HG03354 (cell line): ENCODE data around the gene ATAD3A.
"Not testable (repeated sequence)": the region's sequence is repeated elsewhere in the genome, so short reads cannot be mapped to it uniquely, and the experiment has no call there.

Experiments used
- ATAC-seq: cut with Tn5 transposase; IDR thresholded peaks from one replicate; pipeline ENCODE4 v1.9.1; 2021; ENCODE audit warnings: mild to moderate bottlenecking; ENCODE audit not compliant: unreplicated experiment, poor library complexity, severe bottlenecking

Gene ATAD3A

DNA sequence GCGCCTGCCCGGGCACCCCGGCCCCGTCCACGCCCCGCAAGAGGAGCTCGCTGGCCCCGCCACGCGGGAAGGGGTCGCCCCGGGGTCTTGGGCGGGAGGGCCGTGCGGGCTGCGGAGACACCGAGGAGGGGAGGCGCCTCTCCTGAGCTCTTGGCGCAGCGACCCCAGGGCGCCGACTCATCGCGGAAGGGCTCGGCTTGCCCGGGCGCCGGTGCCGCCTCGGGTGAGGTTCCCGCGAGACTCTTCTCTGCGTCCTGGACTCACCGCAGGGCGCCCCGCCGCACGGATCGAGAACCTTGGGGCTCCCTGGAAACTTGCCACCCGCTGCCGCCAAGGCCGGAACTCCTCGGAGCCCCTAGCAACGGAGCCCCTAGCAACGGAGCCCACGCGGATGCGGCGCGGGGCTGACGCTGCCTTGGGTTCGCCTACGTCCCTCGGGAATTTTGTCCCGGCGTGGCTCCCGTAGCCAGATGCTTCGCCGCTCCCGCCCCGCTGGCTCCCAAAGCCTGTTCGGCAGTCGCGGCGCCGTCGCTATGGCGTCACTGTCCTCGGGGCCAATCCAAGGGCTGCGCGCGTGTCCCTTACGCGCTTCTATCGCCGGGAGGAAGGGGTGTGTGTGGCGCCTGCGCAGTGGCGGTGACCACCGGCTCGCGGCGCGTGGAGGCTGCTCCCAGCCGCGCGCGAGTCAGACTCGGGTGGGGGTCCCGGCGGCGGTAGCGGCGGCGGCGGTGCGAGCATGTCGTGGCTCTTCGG, at the start of gene ATAD3A:
Gene ATAD3A, plus strand, starts transcription at position 630 of the 753 bp plus-strand sequence. Its CDS starts 107 bp downstream, at position 737.
- ATAC-seq, result peak; percentile 87

DNA sequence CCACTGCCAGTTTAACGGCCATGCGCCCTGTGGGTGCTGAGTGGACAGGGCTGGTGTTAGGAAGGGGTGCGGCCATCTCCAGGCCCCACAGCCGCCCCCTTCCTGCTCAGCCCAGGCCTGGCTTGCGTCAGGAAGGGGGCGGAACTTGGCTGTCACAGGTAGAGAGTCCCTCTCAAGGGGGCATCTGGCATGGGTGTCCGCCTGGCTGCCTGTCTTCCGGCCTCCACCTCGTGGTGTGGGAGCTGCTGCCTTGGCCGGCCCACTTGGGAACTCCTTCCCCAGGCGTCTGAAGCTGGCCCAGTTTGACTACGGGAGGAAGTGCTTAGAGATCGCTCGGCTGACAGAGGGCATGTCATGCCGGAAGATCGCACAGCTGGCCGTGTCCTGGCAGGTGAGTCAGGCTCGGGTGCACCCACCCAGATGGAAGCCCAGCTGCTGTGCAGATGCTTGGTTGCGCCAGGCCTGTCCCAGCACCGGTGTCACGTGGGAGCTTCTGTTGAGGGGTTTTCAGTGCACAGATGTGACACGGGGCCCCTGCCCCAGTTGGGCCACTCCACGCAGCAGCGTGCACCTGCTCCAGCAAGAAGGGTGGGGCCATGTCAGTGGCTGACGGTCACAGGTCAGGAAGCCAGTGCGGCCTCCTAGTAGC, 49.5 kb upstream of the ATAD3A start:
- ATAC-seq, result no peak

DNA sequence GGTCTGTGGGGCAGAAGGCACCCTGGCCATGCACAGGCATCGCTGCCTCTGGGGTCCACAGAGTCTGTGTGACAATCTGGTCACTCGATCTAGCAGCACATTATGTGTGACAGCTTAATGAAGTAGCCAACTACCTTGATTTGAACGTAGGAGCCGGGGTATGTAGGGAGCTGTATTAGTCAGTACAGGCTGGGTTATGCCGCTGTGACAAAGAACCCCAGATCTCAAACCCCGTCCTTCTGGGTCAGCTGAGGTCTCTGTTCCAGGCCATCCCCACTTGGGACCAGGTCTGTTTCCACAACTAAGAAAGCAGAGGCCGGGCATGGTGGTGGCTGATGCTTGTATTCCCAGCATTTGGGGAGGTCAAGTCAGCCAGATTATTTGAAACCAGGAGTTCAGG, 48.6 kb upstream of the ATAD3A start:
- no peak for ATAC-seq

DNA sequence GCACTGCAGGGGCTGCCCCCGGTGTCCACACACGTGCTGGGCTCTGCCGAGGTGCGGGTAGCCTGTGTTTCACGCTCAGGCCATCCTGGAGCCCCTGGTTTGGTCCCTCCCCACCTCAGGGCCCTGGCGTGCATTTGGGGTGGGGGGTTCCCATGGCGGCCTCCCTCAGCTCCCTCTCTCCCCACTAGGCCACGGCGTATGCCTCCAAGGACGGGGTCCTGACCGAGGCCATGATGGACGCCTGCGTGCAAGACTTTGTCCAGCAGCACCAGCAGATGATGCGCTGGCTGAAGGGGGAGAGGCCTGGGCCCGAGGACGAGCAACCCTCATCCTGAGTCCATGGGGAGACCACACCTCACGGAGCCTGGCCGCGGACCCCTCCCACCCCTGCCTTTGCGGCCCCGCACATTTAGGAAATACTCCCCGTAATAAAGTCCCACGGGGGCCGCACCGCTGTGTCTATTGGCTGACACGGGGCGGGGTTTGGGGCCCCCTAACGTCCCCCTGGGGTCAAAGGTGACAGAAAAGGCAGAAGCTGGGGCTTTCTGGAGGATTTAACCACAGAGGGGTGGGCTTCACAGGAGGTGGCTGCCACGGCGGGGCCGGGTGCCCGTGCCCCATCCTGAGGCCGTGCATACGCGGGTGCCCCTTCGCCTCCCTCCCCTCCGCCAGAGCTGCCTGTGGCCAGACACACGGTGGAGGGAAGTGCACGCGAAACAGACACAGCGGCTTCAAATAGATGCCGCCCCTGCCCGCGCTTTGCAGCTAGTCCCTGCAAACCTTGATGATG, 43.6 kb upstream of the ATAD3A start:
- ATAC-seq, result not testable (repeated sequence)

DNA sequence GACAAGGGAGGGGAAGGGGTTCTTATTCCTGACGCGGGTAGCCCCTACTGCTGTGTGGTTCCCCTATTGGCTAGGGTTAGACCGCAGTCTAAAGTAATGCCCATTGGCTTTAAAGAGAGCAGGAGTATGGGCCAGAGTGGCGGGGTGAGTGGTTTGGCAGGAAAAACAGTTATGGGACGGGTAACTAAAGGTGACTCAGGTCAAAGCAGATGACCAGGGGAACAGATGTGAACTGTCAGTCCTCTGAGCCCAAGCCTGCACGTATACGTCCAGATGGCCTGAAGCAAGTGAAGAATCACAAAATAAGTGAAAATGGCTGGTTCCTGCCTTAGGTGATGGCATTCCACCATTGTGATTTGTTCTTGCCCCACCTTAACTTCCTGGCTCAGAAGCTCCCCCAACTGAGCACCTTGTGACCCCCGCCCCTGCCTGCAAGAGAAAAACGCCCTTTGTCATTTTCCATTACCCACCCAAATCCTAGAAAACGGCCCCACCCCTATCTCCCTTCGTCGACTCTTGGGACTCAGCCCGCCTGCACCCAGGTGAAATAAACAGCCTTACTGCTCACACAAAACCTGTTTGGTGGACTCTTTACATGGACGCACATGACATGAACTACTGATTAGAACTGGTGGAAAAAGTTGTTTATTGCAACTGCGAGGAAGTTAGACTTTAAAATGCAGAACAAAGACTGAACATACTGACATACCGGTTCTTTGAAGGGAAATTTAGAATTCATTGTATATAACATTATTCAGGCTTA, 41.2 kb upstream of the ATAD3A start:
- ATAC-seq, result peak; percentile 2

DNA sequence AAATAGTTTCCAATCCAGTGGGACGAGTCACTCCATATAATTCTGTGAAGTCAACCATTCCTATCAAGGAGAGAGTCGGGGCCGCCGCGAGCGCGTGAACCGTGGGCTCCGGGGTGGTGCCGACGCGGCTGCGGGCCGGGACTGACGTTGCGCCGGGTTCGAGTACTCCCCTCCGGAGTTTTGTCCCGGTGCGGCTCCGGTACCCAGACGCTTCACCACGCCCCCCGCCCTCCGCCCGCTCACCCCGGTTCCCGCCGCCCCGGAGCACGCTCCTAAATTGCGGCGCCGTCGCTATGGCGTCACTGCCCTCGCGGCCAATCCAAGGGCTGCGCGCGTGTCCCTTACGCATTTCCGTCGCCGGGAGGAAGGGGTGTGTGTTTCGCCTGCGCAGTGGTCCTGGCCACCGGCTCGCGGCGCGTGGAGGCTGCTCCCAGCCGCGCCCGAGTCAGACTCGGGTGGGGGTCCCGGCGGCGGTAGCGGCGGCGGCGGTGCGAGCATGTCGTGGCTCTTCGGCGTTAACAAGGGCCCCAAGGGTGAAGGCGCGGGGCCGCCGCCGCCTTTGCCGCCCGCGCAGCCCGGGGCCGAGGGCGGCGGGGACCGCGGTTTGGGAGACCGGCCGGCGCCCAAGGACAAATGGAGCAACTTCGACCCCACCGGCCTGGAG, 40.4 kb upstream of the ATAD3A start, which contains the start of gene ATAD3B:
Gene ATAD3B, plus strand, starts transcription at position 377 of the 664 bp plus-strand sequence. Its CDS starts 120 bp downstream, at position 497.
- ATAC-seq, result peak; percentile 91

DNA sequence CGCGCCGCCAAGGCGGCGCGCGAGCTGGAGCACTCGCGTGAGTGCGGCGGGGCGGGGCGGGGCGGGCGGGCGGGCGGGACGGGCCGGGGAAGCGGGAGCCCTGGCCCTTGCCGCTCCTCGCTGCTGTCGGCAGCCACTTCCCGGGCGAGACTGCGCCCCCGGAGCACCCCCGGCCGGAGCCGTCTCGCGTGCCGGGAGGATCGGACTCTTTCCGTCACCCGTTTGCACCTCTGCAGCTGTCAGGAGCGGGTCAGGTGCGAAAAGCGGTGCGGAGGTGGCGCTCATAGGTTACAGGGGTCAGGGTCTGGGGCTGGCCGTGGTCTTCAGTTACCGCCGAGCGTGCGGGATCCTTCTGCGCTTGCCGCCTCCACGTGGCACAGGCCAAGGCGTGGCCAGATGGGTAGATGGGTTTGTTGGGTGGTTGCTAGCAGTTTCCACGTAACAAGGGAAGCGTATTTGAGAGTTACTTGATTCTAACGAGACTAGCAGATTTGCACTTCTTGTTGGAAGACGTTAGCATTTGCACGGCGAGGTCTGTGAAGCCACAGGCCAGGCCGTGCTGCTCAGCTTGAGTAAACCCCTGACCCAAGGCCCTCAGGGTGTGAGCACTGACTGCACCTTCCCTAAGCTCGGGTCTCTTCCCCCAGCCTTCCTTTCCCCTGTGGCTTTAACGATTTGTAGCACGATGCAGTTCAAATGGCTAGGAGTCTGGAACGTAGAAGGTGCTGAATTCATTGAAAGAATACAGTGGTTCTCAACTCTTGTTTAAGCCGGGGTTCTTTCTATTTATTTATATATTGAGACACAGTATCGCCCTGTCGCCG, 39.7 kb upstream of the ATAD3A start:
- ATAC-seq, result peak; percentile 36

DNA sequence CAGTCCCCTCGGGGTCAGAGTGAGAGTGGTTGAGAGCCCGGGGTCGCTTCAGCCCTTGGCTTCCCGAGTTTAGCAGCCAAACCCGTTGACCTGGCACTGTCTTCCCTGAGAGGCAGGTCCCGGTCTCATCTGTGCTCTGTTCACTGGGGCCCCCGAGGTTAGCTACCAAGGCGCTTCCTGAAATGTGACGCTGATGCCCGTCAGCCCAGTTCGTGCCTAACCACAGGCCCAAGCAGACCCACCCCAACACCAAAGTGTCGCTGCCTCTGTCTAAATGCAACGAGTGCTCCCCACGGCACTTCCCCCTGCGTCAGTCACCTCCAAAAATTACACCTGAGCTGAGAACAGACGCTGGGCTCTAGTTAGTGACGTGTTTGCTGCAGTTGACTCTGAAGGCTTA, 36.0 kb upstream of the ATAD3A start:
- not testable (repeated sequence) for ATAC-seq

DNA sequence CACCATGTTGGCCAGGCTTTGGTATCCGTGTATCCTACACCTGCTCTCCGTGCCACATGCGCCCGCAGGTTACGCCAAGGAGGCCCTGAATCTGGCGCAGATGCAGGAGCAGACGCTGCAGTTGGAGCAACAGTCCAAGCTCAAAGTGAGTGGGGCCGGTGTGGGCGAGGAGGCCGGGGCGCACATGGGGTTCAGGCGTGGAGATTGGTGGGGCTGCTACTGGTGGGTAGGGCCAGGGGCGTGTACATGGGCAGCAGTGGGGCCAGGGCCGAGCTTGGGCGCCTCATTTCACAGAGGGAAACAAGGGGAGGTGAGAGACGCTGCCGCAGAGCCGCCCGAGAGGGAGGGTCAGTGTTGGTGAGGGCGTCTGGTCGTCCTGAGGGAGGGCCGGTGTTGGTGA, 34.8 kb upstream of the ATAD3A start:
- no peak for ATAC-seq

DNA sequence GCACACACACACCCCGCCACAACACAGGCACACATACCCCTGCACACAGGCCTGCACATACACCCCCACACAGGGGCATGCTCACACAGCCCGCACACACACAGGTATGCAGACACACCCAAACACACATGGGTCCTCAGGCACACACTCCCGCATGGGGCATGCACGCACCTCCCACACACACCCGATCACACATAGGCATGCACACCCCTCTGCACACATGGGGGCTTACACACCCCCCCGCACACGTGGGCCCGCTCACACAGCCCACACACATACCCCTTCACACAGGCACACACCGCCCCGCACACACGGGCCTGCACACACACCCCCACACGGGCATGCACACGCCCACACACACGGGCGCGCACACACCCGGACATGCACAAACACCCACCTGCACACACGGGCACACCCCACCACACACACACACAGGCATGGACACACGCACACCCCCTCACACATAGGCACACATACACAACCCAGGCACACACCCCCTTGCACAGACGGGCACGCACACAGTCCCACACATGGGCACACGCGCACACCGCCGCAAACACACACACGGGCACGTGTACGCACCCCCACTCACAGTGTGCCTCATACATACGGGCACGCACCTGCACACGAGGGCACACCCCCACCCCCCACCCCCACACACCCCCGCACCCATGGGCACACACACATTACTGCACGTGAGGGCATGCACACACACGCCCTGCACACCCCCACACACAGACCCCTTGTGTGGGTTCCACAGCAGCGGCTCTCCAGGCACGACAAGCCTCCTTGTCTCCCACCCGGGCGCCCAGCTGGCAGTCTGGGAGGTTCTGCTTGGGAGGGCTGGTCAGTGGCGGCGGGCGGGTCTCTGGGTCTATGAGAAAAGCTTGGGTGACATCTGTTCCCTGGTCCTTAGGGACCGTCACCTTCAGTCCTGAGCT, 32.1 kb upstream of the ATAD3A start:
- ATAC-seq, result no peak

DNA sequence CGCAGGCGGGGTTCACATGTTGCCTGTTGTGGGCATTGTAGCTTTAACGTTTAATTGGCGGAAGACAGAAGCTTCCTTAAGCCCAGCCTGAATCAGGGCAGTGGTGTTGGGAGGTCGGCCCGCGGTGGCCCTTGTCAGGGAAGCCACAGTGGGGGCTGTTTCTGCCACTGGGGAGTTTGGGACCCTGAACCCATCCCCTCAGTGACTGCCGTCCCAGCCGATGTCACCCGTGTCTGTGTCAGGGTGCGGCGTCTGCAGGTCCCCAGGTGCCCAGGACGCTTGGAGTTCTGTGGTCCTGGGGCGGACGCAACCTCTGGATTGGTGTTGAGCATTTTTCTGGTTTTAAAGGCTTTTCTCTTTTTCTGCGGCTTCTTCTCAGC, 31.5 kb upstream of the ATAD3A start:
- not testable (repeated sequence) for ATAC-seq

DNA sequence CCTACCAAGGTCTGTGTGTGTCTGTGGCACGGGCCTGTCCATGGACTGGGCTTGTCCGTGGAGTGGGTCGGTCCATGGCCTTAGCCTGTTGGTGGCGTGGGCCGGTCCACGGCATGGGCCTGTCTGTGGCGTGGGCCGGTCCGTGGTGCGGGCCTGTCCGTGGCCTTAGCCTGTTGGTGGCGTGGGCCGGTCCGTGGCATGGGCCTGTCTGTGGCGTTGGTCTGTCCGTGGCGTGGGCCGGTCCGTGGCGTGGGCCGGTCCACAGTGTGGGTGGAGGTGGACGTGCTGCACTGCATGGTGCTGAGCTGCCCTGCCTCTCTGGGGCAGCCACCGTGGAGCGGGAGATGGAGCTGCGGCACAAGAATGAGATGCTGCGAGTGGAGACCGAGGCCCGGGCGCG, 30.2 kb upstream of the ATAD3A start:
- not testable (repeated sequence) for ATAC-seq

DNA sequence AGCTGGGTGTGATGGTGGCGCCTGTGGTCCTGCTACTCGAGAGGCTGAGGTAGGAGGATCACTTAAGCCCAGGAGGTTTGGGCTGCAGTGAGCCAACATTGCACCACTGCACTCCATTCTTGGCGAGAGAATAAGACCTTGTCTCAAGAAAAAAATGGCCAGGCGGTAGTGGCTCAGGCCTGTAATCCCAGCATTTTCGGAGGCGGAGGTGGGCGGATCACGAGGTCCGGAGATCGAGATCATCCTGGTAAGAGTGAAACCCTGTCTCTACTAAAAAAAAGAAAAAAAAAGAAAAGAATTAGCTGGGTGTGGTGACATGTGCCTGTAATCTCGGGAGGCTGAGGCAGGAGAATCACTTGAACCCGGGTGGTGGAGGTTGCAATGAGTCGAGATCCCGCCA, 29.1 kb upstream of the ATAD3A start:
- ATAC-seq, result no peak

DNA sequence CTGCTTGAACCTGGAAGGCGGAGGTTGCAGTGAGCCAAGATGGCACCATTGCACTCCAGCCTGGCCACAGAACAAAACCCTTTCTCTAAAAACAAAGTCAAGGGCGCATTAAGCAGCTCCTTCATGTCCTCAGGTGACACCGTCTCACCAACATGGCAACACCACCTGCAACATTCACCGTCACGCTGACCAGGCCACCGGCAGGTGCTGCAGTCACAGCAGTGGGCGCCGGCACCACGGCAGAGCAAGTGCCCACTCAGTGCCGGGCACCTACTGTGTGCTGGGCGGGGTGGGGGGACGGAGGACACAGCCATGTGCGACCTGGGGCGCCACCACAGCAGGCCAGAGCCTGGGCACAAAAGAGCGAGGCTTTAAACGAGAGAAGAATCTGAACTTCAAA, 28.2 kb upstream of the ATAD3A start:
- ATAC-seq, result no peak

DNA sequence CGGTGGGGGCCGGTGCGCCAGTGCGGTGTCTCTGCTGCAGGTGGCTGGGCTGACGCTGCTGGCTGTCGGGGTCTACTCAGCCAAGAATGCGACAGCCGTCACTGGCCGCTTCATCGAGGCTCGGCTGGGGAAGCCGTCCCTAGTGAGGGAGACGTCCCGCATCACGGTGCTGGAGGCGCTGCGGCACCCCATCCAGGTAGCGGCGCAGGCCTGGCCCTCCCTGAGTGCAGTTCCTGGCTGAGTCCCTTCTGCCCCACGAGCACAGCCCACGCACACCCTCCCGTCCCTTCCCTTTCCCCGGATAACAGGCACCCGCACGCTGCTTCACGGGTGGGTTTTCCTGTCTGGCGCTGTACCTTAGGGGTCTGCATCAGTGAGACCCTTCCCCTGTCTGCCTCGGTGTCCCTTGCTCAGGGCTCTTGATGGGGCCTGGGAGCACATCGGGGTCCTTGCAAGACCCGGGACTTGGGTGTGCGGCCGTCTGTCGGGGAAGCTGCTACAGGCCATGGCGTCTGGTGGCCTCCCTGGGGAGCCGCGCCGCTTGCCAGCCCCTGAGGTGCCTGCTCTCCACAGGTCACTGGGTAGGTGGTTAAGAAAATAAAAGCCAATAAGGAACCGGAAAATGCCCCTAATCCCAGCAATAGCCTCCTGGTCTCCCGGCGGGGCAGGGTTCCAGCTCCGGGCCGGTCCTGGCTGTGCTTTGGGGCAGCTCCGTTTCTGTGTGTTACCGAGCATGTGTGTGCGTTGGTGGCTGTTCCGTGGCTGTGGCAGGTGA, 26.8 kb upstream of the ATAD3A start:
- ATAC-seq, result not testable (repeated sequence)

DNA sequence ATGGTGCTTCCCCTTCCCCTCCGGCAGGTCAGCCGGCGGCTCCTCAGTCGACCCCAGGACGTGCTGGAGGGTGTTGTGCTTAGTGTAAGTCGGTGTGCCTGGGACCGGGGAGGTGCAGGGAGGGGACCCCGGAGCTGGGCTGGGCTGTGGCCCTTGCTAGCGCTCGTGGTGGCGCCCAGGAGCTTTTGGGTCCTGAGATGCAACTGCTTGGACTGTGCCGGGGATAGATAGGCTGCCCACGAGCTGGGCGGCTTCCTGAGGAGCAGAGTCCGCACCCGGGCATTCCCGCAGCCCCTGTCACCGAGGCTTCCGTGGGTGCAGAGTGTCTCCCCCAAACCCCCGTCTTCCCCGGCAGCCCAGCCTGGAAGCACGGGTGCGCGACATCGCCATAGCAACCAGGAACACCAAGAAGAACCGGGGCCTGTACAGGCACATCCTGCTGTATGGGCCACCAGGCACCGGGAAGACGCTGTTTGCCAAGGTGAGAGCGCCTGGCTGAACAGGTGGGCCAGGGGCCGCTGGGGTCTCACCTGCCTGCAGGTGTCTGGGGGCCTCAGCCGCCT, 26.1 kb upstream of the ATAD3A start:
- not testable (repeated sequence) for ATAC-seq
